Suppressor macrophage treated with lipopolysaccharide for 4 hours (primary cell): ENCODE measurements around the gene UNC13A.

ENCODE experiments used
- DNase-seq: peaks from one replicate; pipeline ENCODE4 v3.0.0-alpha.2; 2020

Gene UNC13A

GRCh38 chr19:17703824-17704463 is 15.8 kb upstream of the UNC13A start:
- peak; percentile 82 for DNase-seq

- DNase-seq, result no peak
Measured at GRCh38 chr19:17695198-17695597, 7.0 kb upstream of the UNC13A start.

GRCh38 chr19:17692566-17692965 is 4.4 kb upstream of the UNC13A start:
- DNase-seq, result no peak

- no peak for DNase-seq
Measured at GRCh38 chr19:17688853-17689595, 870 bp upstream of the UNC13A start.

- no peak for DNase-seq
Measured at GRCh38 chr19:17687141-17687856, 855 bp downstream of the UNC13A start.

GRCh38 chr19:17686592-17687024 is 1.5 kb downstream of the UNC13A start:
- DNase-seq, result peak; percentile 9

GRCh38 chr19:17686023-17686521 is 2.1 kb downstream of the UNC13A start:
- DNase-seq, result no peak

GRCh38 chr19:17685451-17686022 is 2.6 kb downstream of the UNC13A start:
- no peak for DNase-seq

GRCh38 chr19:17684256-17684655 is 3.9 kb downstream of the UNC13A start:
- DNase-seq, result no peak

GRCh38 chr19:17683078-17683477 is 5.1 kb downstream of the UNC13A start:
- DNase-seq, result no peak

- no peak for DNase-seq
Measured at GRCh38 chr19:17682273-17682672, 5.9 kb downstream of the UNC13A start.

- peak; percentile 30 for DNase-seq
Measured at GRCh38 chr19:17681505-17682125, 6.5 kb downstream of the UNC13A start.

GRCh38 chr19:17680230-17680722 is 7.9 kb downstream of the UNC13A start:
- DNase-seq, result peak; percentile 88

GRCh38 chr19:17679526-17680229 is 8.5 kb downstream of the UNC13A start:
- DNase-seq, result no peak

- DNase-seq, result no peak
Measured at GRCh38 chr19:17678836-17679235, 9.3 kb downstream of the UNC13A start.

GRCh38 chr19:17677002-17677401 is 11.2 kb downstream of the UNC13A start:
- DNase-seq, result no peak

- DNase-seq, result no peak
Measured at GRCh38 chr19:17676295-17676694, 11.9 kb downstream of the UNC13A start.

- no peak for DNase-seq
Measured at GRCh38 chr19:17673937-17674799, 14.0 kb downstream of the UNC13A start.

GRCh38 chr19:17671906-17672305 is 16.2 kb downstream of the UNC13A start:
- DNase-seq, result peak; percentile 42

- no peak for DNase-seq
Measured at GRCh38 chr19:17669419-17669818, 18.7 kb downstream of the UNC13A start.

GRCh38 chr19:17665058-17665457 is 23.1 kb downstream of the UNC13A start:
- no peak for DNase-seq
